Esophagus mucosa (tissue), 1 donor: Measurements from ENCODE around the gene MYH6. TPM values are rescaled to one million over a fixed set of nuclear protein-coding genes. Genes with fewer than 3 reads are reported as not detected.
"Not testable (repeated sequence)": the region's sequence is repeated elsewhere in the genome, so short reads cannot be mapped to it uniquely, and the experiment has no call there.

Experiments
- ATAC-seq: fragments of 200-7000 bp; cut with Tn5 transposase; one replicate; pipeline ENCODE4 v1.9.1; 2020
- total RNA-seq: library from RNA; stranded (reverse); gene quantifications from one replicate; pipeline ENCODE4 v1.2.4, GENCODE V29; 2023
- donor health status: DM: yes; HTN: yes; CAD: no.

MYH6 gene
- total RNA-seq, 1 donor from 2014 or later = not detected

GRCh38 chr14:23392613-23393012 is 15.5 kb downstream of the MYH6 start:
- no peak for ATAC-seq

GRCh38 chr14:23389871-23390270 is 18.2 kb downstream of the MYH6 start:
- not testable (repeated sequence) for ATAC-seq

- ATAC-seq = no peak
Measured at GRCh38 chr14:23389396-23389795, 18.7 kb downstream of the MYH6 start.

GRCh38 chr14:23388996-23389395 is 19.1 kb downstream of the MYH6 start:
- no peak for ATAC-seq

GRCh38 chr14:23387916-23388882 is 19.9 kb downstream of the MYH6 start:
- no peak for ATAC-seq

- ATAC-seq = no peak
Measured at GRCh38 chr14:23386999-23387398, 21.1 kb downstream of the MYH6 start.

- not testable (repeated sequence) for ATAC-seq
Measured at GRCh38 chr14:23386266-23386657, 21.8 kb downstream of the MYH6 start.

- no peak for ATAC-seq
Measured at GRCh38 chr14:23385642-23386265, 22.3 kb downstream of the MYH6 start.

- no peak for ATAC-seq
Measured at GRCh38 chr14:23385244-23385641, 22.8 kb downstream of the MYH6 start.

GRCh38 chr14:23384364-23385080 is 23.6 kb downstream of the MYH6 start:
- ATAC-seq = no peak

GRCh38 chr14:23382731-23383440 is 25.2 kb downstream of the MYH6 start:
- no peak for ATAC-seq

- ATAC-seq = no peak
Measured at GRCh38 chr14:23382276-23382675, 25.8 kb downstream of the MYH6 start.

GRCh38 chr14:23381871-23382270 is 26.2 kb downstream of the MYH6 start:
- ATAC-seq = no peak

GRCh38 chr14:23380976-23381375 is 27.1 kb downstream of the MYH6 start:
- no peak for ATAC-seq

- no peak for ATAC-seq
Measured at GRCh38 chr14:23380197-23380914, 27.7 kb downstream of the MYH6 start.

GRCh38 chr14:23379366-23380196 is 28.5 kb downstream of the MYH6 start:
- peak; percentile 96 for ATAC-seq

- ATAC-seq = no peak
Measured at GRCh38 chr14:23378612-23379220, 29.4 kb downstream of the MYH6 start.

- no peak for ATAC-seq
Measured at GRCh38 chr14:23377573-23378563, 30.2 kb downstream of the MYH6 start.

GRCh38 chr14:23377198-23377550 is 30.9 kb downstream of the MYH6 start:
- ATAC-seq = no peak
